HTR-8/SVneo (cell line): Measurements from ENCODE around the gene TMEFF2.

ENCODE experiments used
- DNase-seq: peaks from one replicate; pipeline ENCODE4 v3.0.0; 2011; ENCODE audit warnings: low spot score, mixed read lengths; ENCODE audit not compliant: insufficient read length
- FAIRE-seq: peaks from 2 replicates; lab custom pipeline; 2011; peaks lifted over from hg19 to GRCh38; lab: Jason Lieb, UNC

The TMEFF2 gene

GRCh38 chr2:192073878-192074277, 120.9 kb downstream of the TMEFF2 start:
- no peak for DNase-seq
- FAIRE-seq, result no peak

- DNase-seq, result no peak
- no peak for FAIRE-seq
These were observed 122.0 kb downstream of the TMEFF2 start for GRCh38 chr2:192072778-192073177.

GRCh38 chr2:192072261-192072660, 122.5 kb downstream of the TMEFF2 start:
- no peak for FAIRE-seq
- no peak for DNase-seq

DNA sequence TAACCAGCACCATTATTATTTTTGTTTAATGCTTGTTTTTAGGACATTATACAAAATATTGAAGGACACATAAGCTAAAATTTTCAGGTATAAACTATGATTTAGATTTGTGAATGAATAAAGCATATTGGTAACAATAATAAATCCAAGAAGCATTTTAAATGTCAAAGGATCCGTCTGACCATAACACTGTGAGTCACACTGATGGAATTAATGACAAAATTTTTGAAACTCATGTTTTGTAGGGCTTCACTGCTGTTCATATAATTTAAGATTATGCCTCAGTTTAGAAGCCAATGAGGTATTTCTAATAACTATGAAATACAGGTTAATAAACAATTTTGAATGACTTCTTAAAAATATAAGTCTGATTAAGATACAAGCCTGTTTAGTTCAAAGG, 124.6 kb downstream of the TMEFF2 start:
- FAIRE-seq (no peak), DNase-seq (no peak)

DNA sequence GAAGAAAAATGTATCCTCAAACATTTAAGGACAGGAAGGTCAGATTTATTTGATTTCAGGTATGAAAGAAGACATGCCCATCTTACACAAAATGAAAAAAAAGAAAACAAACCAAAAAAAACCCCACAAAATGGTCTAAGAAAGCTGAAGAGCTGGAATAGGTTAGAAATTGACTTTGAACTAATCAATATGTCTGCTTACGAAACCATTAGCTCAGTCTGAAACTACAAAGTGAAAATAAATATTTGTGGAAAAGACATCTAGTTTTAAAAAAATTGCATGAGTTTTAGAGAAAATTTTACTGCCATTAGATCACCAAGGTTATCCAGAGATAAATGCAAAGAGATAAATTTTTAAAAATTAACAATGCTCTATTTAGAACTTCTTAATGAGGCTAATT, 125.3 kb downstream of the TMEFF2 start:
- no peak for FAIRE-seq
- no peak for DNase-seq

- no peak for DNase-seq
- no peak for FAIRE-seq
These were observed 125.8 kb downstream of the TMEFF2 start for GRCh38 chr2:192068966-192069365.

DNA sequence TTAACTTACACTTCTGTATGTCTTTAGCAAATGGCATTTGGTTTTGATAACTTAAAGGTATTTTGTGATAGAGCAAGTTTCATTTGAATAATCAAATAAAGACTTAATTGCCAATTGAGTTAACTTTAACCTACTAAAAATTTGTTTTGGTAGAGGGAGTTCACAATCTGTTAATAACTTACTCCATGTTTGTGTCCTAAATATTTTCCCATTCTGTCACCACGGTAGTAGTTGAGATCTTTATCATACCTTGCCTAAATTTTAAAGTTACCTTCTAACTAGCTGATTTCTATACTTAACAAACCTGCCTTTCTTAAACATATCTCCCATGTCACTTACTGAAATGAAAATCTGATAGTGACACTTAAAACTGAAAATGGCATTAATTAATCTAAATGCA, 127.1 kb downstream of the TMEFF2 start:
- DNase-seq, result no peak
- FAIRE-seq, result no peak

DNA sequence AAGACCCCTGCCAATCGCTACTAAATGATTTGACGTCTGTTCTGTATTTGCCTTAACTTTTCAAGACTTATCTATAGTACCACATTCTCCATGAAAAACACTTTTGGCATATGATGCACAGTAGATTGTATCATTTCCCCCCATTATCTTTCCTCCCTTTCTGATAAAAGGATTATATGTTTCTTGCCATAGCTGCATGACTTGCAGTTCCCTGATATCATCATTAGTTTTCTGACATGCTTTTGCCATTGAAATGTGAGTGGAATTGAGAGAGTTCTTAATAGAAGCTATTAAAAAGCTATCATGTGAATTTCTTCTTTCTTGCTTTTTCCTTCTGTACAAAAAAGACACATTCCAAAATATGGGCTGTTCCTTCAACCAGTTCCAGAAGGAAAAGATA, 130.3 kb downstream of the TMEFF2 start:
- DNase-seq (no peak), FAIRE-seq (no peak)

DNA sequence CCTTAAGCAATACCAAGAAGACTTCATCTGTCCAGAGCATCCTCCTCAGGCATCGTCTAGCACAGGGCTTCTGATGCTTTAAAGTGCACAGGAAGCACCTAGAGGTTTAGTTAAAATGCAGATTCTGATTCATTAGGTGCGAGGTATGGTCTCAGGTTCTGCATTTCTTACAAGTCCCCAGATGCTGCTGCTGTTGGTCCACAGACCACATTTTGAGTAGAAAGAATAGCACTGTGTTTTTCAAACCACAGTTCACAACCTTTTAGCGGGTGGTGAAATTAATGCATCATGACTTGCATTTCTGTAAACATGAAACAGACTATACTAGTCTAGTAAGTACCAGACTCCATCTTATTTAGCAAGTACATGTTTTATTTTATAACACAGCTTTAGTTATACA, 134.6 kb downstream of the TMEFF2 start:
- FAIRE-seq (no peak), DNase-seq (no peak)

GRCh38 chr2:192059266-192059665, 135.5 kb downstream of the TMEFF2 start:
- DNase-seq (no peak), FAIRE-seq (no peak)

- no peak for DNase-seq
- FAIRE-seq, result no peak
These were observed 140.8 kb downstream of the TMEFF2 start for GRCh38 chr2:192053921-192054320.

DNA sequence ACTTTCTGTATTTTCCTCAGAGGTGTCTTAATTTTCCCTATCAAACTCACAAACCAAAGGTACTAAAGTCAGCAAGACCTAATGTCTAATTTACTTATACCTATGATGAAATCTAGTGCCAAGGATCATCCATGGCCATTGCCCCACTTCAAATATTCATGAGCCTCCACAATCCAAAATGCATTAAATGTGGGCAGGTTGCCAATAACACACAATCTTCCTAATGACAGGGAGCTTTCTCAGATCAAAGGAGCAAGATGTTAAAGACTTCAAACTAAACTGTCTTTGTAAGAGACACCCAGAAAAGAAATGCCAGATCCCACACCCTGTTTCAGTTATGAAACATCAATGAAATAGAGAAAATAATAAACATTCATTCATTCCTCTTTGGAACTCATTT, 143.2 kb downstream of the TMEFF2 start:
- no peak for FAIRE-seq
- DNase-seq, result no peak

DNA sequence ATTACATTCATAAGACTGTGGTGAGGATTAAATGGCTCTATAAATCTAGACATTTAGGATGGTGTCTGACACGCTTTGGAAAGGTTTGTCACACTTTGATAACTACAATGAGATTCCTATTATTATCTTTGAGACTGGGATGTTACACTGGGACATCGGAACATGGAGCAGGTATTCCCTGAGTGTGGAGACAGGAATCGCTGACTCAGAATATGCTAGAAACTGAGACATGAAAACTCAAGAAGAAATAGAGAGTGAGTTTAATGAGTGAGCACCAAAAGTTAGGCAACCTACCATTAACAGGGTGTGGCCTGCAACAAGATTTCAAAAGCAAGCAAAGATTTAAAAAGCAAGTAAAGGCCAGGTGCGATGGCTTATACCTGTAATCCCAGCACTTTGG, 145.4 kb downstream of the TMEFF2 start:
- DNase-seq, result no peak
- FAIRE-seq, result no peak

DNA sequence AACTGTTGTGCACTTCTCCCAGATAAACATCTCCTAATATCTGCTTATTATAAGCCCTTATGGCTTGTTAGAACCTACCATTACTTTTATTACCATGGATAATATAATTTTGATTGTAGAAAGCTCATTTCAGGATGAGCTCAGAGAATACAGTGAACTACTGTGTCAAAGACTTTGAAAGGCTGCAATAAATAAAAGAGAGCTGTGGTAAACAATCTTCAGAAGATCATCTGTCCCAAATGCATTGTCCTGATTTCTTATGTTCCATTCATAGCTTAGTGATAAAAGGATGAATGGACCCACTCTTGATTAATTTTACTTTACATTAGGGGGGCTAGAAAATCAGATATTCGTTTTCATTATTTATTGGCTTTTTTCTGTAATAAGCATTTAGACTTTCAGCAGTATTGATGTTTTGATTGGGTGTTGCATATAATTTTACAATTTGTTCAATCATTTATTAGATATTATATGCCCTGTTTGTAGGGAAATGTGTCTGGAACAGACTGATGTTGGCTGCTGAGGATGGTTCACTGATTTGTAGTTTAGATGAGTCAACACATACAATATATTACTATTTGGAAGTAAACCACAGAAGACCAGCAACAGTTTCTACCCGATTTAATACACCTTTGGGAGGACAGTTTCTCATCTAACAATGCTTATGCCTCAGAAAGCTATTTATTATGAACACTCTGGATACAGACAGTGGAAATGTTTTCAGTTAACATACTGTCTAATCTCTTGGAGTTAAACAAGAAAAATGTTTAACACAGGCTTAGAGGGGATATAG, 147.2 kb downstream of the TMEFF2 start:
- DNase-seq, result no peak
- no peak for FAIRE-seq

DNA sequence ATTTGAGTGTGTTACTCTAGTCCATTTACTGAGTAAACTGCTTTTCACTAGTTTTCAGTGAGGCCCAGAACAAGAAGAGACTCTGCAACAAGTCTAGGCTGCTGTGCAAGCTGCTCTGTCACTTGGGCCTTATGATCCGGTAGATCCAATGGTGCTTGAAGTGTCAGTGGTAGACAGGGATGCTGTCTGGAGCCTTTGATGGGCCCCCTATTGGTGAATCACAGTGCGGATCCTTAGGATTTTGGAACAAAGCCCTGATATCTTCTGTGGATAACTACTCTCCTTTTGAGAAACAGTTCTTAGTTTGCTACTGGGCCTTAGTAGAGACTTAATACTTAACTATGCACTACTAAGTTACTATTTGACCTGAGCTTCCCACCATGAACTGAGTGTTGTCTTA, 150.2 kb downstream of the TMEFF2 start:
- FAIRE-seq (peak; percentile 48), DNase-seq (no peak)

DNA sequence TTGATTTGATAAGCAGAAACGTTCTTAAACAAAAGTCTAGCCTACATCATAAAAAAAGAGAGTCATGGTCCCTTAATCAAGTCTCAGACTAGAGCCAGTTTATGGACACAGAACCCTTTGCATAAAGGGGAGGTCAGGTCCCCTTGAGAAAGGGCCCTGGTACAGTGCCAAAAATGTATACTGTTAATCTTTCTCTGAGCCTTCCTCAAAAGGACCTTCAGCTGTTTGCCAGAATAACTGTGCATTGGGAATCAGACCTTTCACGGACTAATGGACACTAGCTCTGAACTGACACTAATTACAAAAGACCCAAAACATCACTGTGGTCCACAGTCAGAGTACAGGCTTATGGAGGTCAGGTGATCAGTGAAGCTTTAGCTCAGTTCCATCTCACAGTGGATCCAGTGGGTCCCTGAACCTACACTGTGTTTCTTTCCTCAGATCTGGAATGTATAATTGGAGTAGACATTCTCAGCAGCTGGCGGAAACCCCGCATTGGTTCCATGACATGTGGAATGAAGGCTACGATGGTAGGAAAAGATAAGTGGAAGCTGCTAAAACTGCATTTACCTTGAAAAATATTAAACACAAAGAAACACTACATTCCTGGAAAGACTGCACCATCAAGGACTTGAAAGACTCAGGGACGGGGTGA, 151.4 kb downstream of the TMEFF2 start:
- DNase-seq (no peak), FAIRE-seq (no peak)

- FAIRE-seq, result no peak
- no peak for DNase-seq
These were observed 152.6 kb downstream of the TMEFF2 start for GRCh38 chr2:192042126-192042525.

DNA sequence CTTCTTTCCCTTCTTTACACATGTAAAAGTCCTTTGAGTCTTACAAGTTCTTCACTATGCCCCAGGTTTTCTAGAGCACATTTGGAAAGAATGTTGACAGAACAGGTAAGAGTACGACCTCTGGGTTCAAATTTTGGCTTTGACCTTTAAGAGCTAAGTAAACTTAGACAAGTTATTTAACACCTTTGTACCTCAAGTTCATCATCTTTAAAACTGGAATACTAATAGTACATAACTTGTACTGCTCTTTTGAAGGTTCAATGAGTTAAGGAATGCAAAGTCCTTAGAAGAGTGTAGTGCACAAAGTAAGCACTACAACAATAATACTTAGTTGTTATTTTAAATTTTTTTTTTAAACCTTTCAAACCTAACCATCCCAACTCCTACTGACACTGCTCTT, 156.6 kb downstream of the TMEFF2 start:
- no peak for FAIRE-seq
- DNase-seq, result no peak

GRCh38 chr2:192035731-192036442, 158.8 kb downstream of the TMEFF2 start:
- peak; percentile 37 for DNase-seq
- peak; percentile 83 for FAIRE-seq

GRCh38 chr2:192030856-192031255, 163.9 kb downstream of the TMEFF2 start:
- FAIRE-seq (no peak), DNase-seq (no peak)

DNA sequence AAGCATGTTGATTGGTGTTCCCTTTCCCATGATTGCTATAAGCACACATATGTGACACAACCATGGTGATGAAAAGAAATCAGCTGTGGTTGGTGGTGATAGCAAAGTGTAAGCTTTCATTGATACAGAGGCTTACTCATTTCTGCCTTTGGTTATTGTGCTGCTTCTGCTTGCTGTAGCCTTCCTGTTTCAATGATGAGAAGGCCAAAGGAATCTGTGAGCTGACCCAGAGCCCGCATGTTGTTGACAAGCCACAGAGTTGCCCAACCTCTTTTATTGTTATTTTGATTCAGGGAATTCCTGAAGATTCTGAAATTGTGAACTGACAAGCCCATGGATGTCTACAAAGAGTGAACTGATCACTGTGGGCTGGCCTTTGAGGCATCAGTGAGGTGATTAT, 164.4 kb downstream of the TMEFF2 start:
- FAIRE-seq (peak; percentile 51), DNase-seq (no peak)
